HEK293 (cell line): Measurements from ENCODE around the gene LPP.

Source experiments
- CTCF ChIA-PET: fragments of 350-600 bp; formaldehyde crosslinking; extraction: SDS; loops from one replicate; lab custom pipeline; 2021; ENCODE audit warnings: antibody characterized with exemption; lab: Yijun Ruan, JAX
- POLR2A ChIA-PET: fragments of 300-600 bp; formaldehyde crosslinking; extraction: SDS; loops from one replicate; lab custom pipeline; 2020; ENCODE audit warnings: antibody characterized with exemption, inconsistent platforms; lab: Yijun Ruan, JAX
- H3K27ac ChIP-seq: fragments of 200-500 bp; sonication (Bioruptor generic); 2 replicates; pipeline ENCODE4 v1.5.1; 2014; ENCODE audit warnings: low read depth, low read length, control low read depth, inconsistent platforms; ENCODE audit errors: extremely low read depth
- H3K36me3 ChIP-seq, 2 experiments: fragments of 200-500 bp in 1 of 2; sonication (Bioruptor generic) in 1 of 2; 1 replicate in 1 of 2; 2 replicates in 1 of 2; pipeline ENCODE4 v1.5.1; 2014 to 2017; ENCODE audit warnings: inconsistent platforms in 2 of 2, low read length in 2 of 2; ENCODE audit not compliant: control insufficient read depth in 2 of 2, insufficient read depth in 1 of 2
- H3K4me1 ChIP-seq: fragments of 200-500 bp; sonication (Bioruptor generic); 2 replicates; pipeline ENCODE4 v1.5.1; 2014; ENCODE audit warnings: mild to moderate bottlenecking, low read length, inconsistent platforms; ENCODE audit not compliant: control insufficient read depth, insufficient read depth
- H3K4me3 ChIP-seq: 2 replicates; pipeline ENCODE4 v1.5.1; 2011; ENCODE audit warnings: low read depth, mild to moderate bottlenecking, control low read depth, low read length, moderate library complexity
- H3K9me3 ChIP-seq: fragments of 200-500 bp; sonication (Bioruptor generic); 2 replicates; pipeline ENCODE4 v1.5.1; 2014; ENCODE audit warnings: low read depth, low read length, inconsistent platforms; ENCODE audit not compliant: control insufficient read depth, insufficient read depth
- GLI4 ChIP-seq: fragments of 450-650 bp; formaldehyde crosslinking; IDR thresholded peaks from 2 replicates; pipeline ENCODE4 v1.5.1; 2016; ENCODE audit warnings: missing biosample characterization, missing genetic modification characterization
- HOXC10 ChIP-seq: sonication (generic); formaldehyde crosslinking; IDR thresholded peaks from 2 replicates; pipeline ENCODE4 v1.8.1; 2023; ENCODE audit warnings: mild to moderate bottlenecking, missing genetic modification reagents
- IKZF3 ChIP-seq: fragments of 450-650 bp; IDR thresholded peaks from 2 replicates; pipeline ENCODE4 v1.5.0; 2018; ENCODE audit warnings: missing biosample characterization, mild to moderate bottlenecking, missing genetic modification characterization, moderate library complexity
- KLF17 ChIP-seq: fragments of 450-650 bp; formaldehyde crosslinking; IDR thresholded peaks from 2 replicates; pipeline ENCODE4 v1.5.1; 2016; ENCODE audit warnings: missing biosample characterization, missing genetic modification characterization
- OSR2 ChIP-seq: fragments of 450-650 bp; formaldehyde crosslinking; IDR thresholded peaks from 2 replicates; pipeline ENCODE4 v1.5.1; 2016; ENCODE audit warnings: missing biosample characterization, missing genetic modification characterization
- SETDB1 ChIP-seq: IDR thresholded peaks from one replicate; pipeline ENCODE4 v1.6.1; 2017; ENCODE audit warnings: mild to moderate bottlenecking, low read length, moderate library complexity, mixed read lengths; ENCODE audit not compliant: insufficient read length
- SP7 ChIP-seq: fragments of 450-650 bp; formaldehyde crosslinking; IDR thresholded peaks from 2 replicates; pipeline ENCODE4 v1.5.1; 2016; ENCODE audit warnings: missing biosample characterization, missing genetic modification characterization
- TRIM28 ChIP-seq: IDR thresholded peaks from 2 replicates; pipeline ENCODE4 v1.6.1; 2011; ENCODE audit warnings: low read length, control low read depth, borderline replicate concordance
- TSHZ1 ChIP-seq: fragments of 450-650 bp; formaldehyde crosslinking; IDR thresholded peaks from 2 replicates; pipeline ENCODE4 v1.5.1; 2016; ENCODE audit warnings: missing biosample characterization, missing genetic modification characterization, borderline replicate concordance
- ZBTB1 ChIP-seq: fragments of 450-650 bp; formaldehyde crosslinking; IDR thresholded peaks from 2 replicates; pipeline ENCODE4 v1.5.1; 2016; ENCODE audit warnings: missing biosample characterization, missing genetic modification characterization
- ZBTB10 ChIP-seq: fragments of 450-650 bp; formaldehyde crosslinking; IDR thresholded peaks from 2 replicates; pipeline ENCODE4 v1.5.1; 2016; ENCODE audit warnings: missing biosample characterization, missing genetic modification characterization
- ZBTB17 ChIP-seq: fragments of 450-650 bp; formaldehyde crosslinking; IDR thresholded peaks from 2 replicates; pipeline ENCODE4 v1.5.1; 2016; ENCODE audit warnings: missing biosample characterization, missing genetic modification characterization
- ZBTB48 ChIP-seq: fragments of 450-650 bp; formaldehyde crosslinking; IDR thresholded peaks from 2 replicates; pipeline ENCODE4 v1.5.1; 2016; ENCODE audit warnings: missing biosample characterization, missing genetic modification characterization
- ZEB2 ChIP-seq: fragments of 450-650 bp; formaldehyde crosslinking; IDR thresholded peaks from 2 replicates; pipeline ENCODE4 v1.5.1; 2016; ENCODE audit warnings: missing biosample characterization, missing genetic modification characterization
- ZNF112 ChIP-seq: fragments of 450-650 bp; formaldehyde crosslinking; IDR thresholded peaks from 2 replicates; pipeline ENCODE4 v1.5.0; 2017; ENCODE audit warnings: missing biosample characterization, missing genetic modification characterization
- ZNF16 ChIP-seq: fragments of 450-650 bp; formaldehyde crosslinking; IDR thresholded peaks from 2 replicates; pipeline ENCODE4 v1.5.1; 2016; ENCODE audit warnings: low read depth, missing biosample characterization, missing genetic modification characterization
- ZNF169 ChIP-seq: fragments of 450-650 bp; formaldehyde crosslinking; IDR thresholded peaks from 2 replicates; pipeline ENCODE4 v1.5.1; 2016; ENCODE audit warnings: missing biosample characterization, missing genetic modification characterization
- ZNF2 ChIP-seq: fragments of 450-650 bp; formaldehyde crosslinking; IDR thresholded peaks from 2 replicates; pipeline ENCODE4 v1.5.1; 2016; ENCODE audit warnings: missing biosample characterization, missing genetic modification characterization
- ZNF239 ChIP-seq: fragments of 450-650 bp; formaldehyde crosslinking; IDR thresholded peaks from 2 replicates; pipeline ENCODE4 v1.5.1; 2016; ENCODE audit warnings: missing biosample characterization, missing genetic modification characterization
- ZNF350 ChIP-seq: fragments of 450-650 bp; formaldehyde crosslinking; IDR thresholded peaks from 2 replicates; pipeline ENCODE4 v1.5.0; 2017; ENCODE audit warnings: missing biosample characterization, mild to moderate bottlenecking, missing genetic modification characterization
- ZNF362 ChIP-seq: fragments of 450-650 bp; formaldehyde crosslinking; IDR thresholded peaks from 2 replicates; pipeline ENCODE4 v1.5.1; 2016; ENCODE audit warnings: missing biosample characterization, missing genetic modification characterization
- ZNF404 ChIP-seq: fragments of 450-650 bp; formaldehyde crosslinking; IDR thresholded peaks from 2 replicates; pipeline ENCODE4 v1.5.1; 2017; ENCODE audit warnings: missing biosample characterization, missing genetic modification characterization
- ZNF433 ChIP-seq: fragments of 450-650 bp; formaldehyde crosslinking; IDR thresholded peaks from 2 replicates; pipeline ENCODE4 v1.5.1; 2016; ENCODE audit warnings: missing biosample characterization, missing genetic modification characterization, low read depth
- ZNF510 ChIP-seq: fragments of 450-650 bp; formaldehyde crosslinking; IDR thresholded peaks from 2 replicates; pipeline ENCODE4 v1.5.1; 2018; ENCODE audit warnings: mild to moderate bottlenecking, missing genetic modification characterization, missing biosample characterization; ENCODE audit not compliant: insufficient replicate concordance
- ZNF560 ChIP-seq: fragments of 450-650 bp; formaldehyde crosslinking; IDR thresholded peaks from 2 replicates; pipeline ENCODE4 v1.5.1; 2017; ENCODE audit warnings: missing biosample characterization, missing genetic modification characterization, borderline replicate concordance
- ZNF626 ChIP-seq: fragments of 450-650 bp; sonication (Bioruptor Pico); formaldehyde crosslinking; IDR thresholded peaks from 2 replicates; pipeline ENCODE4 v1.5.1; 2018; ENCODE audit warnings: missing biosample characterization, missing genetic modification characterization, inconsistent platforms
- ZNF76 ChIP-seq: fragments of 450-650 bp; formaldehyde crosslinking; IDR thresholded peaks from 2 replicates; pipeline ENCODE4; 2016; ENCODE audit warnings: low read depth, missing biosample characterization, missing genetic modification characterization, borderline replicate concordance
- ZNF843 ChIP-seq: fragments of 450-650 bp; formaldehyde crosslinking; IDR thresholded peaks from 2 replicates; pipeline ENCODE4 v1.5.1; 2016; ENCODE audit warnings: missing biosample characterization, missing genetic modification characterization
- ZSCAN18 ChIP-seq: fragments of 450-650 bp; formaldehyde crosslinking; IDR thresholded peaks from 2 replicates; pipeline ENCODE4 v1.5.1; 2016; ENCODE audit warnings: missing biosample characterization, missing genetic modification characterization
- ZXDB ChIP-seq: fragments of 450-650 bp; formaldehyde crosslinking; IDR thresholded peaks from 2 replicates; pipeline ENCODE4 v1.5.1; 2016; ENCODE audit warnings: missing biosample characterization, missing genetic modification characterization

LPP gene

GRCh38 chr3:188197388-188197847 lies 43.5 kb downstream of the LPP start:
- POLR2A ChIA-PET: interaction anchor here (1.4 to 1.6 kb wide), 2 partner anchors 11 to 44 kb away, joined by 3 to 4 read pairs; no protein-coding TSS in a partner anchor
- CTCF ChIA-PET: interaction anchor here (1.4 kb wide), 1 partner anchor 13 kb away, joined by 3 read pairs; no protein-coding TSS in a partner anchor
- Histone ChIP-seq H3K4me3 (peak overlapping the region; percentile 1; the same call in 1 of the 2 replicates), H3K36me3 (peaks cover 0 to 7% of the 10 kb centered on the region in 2 experiments; a peak in 1 of 3 replicates), H3K4me1 (peaks cover 9% of the 10 kb centered on the region), H3K9me3 (no peaks in the 10 kb centered on the region), H3K27ac (no peak overlapping the region)
- TF ChIP-seq ZNF2 (tag by site-specific recombination) (0 out of 2 replicates have a peak, but pooled peaks have one; percentile 20), HOXC10 (CRISPR knock-in tag) (no peak), TSHZ1 (tag by site-specific recombination) (0 out of 2 replicates have a peak, but pooled peaks have one; percentile 39), ZNF626 (tag by site-specific recombination) (no peak), TRIM28 (peak; percentile 85), ZBTB48 (tag by site-specific recombination) (peak; percentile 78), OSR2 (tag by site-specific recombination) (peak; percentile 47; the same call in 1 of the 2 replicates), ZNF843 (peak; percentile 59), ZNF433 (tag by site-specific recombination) (no peak), ZNF112 (tag by site-specific recombination) (no peak), IKZF3 (tag by site-specific recombination) (peak; percentile 49; the same call in 1 of the 2 replicates), ZBTB10 (tag by site-specific recombination) (no peak), ZNF350 (tag by site-specific recombination) (no peak), KLF17 (tag by site-specific recombination) (peak; percentile 93), SETDB1 (no peak), GLI4 (no peak), ZNF404 (no peak), ZNF239 (no peak), SP7 (peak; percentile 91), ZNF16 (no peak), ZNF560 (tag by site-specific recombination) (no peak), ZNF362 (tag by site-specific recombination) (0 out of 2 replicates have a peak, but pooled peaks have one; percentile 17), ZBTB17 (tag by site-specific recombination) (peak; percentile 84), ZXDB (tag by site-specific recombination) (no peak), ZNF510 (tag by site-specific recombination) (no peak), ZEB2 (tag by site-specific recombination) (peak; percentile 85), ZBTB1 (tag by site-specific recombination) (no peak), ZSCAN18 (tag by site-specific recombination) (no peak), ZNF169 (tag by site-specific recombination) (no peak), ZNF76 (tag by site-specific recombination) (no peak)
